Measurements from ENCODE around the gene ATP6AP1.
"Not testable (repeated sequence)": the region's sequence is repeated elsewhere in the genome, so short reads cannot be mapped to it uniquely, and the experiment has no call there.

DNA sequence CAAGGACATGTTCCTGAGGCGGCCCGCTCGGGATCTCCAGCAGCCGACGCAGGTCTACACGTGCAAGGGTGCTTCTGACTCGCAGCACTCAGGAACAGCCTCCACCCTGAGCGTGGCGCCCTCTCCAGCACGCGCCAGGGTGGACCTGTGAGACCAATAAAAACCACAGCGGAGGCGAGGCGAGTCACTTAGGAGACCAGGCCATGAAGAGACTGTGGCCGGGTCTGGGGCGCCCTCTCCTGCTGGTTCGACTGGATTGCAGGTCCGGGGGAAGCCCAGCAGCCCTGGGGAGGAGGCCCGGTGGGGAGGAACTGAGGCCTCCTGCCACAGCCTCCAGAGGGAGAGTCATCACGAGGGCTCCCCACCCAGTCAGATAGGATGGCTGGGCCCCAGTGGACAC lies 40.4 kb upstream of the ATP6AP1 start:
- TF ChIP-seq, protein P1, sequence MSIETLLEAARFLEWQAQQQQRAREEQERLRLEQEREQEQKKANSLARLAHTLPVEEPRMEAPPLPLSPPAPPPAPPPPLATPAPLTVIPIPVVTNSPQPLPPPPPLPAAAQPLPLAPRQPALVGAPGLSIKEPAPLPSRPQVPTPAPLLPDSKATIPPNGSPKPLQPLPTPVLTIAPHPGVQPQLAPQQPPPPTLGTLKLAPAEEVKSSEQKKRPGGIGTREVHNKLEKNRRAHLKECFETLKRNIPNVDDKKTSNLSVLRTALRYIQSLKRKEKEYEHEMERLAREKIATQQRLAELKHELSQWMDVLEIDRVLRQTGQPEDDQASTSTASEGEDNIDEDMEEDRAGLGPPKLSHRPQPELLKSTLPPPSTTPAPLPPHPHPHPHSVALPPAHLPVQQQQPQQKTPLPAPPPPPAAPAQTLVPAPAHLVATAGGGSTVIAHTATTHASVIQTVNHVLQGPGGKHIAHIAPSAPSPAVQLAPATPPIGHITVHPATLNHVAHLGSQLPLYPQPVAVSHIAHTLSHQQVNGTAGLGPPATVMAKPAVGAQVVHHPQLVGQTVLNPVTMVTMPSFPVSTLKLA (conservative IDR thresholded peaks at IDR 0.05) = not testable (repeated sequence)
- TF ChIP-seq IRF2 (CRISPR knock-in tag; IDR thresholded peaks at IDR 0.05); CTCF (IDR thresholded peaks at IDR 0.05 in 2 of 3, conservative IDR thresholded peaks at IDR 0.05 in 1 of 3; ENCODE audit: insufficient read depth in 2 of 3, low read depth in 1 of 3, low read length in 3 of 3); SMARCB1 (IDR thresholded peaks at IDR 0.05; ENCODE audit: insufficient read length, low read depth); HNRNPH1 (optimal IDR thresholded peaks at IDR 0.05; ENCODE audit: low read depth, low read length): not testable (repeated sequence)

All from K562 (cell line).